ENCODE data around the gene CNTN6.

The CNTN6 gene

GRCh38 chr3:1355691-1356090 is 262.9 kb downstream of the CNTN6 start:
- no peak for DNase-seq (ENCODE audit: low spot score)
- TF ChIP-seq, protein P1, sequence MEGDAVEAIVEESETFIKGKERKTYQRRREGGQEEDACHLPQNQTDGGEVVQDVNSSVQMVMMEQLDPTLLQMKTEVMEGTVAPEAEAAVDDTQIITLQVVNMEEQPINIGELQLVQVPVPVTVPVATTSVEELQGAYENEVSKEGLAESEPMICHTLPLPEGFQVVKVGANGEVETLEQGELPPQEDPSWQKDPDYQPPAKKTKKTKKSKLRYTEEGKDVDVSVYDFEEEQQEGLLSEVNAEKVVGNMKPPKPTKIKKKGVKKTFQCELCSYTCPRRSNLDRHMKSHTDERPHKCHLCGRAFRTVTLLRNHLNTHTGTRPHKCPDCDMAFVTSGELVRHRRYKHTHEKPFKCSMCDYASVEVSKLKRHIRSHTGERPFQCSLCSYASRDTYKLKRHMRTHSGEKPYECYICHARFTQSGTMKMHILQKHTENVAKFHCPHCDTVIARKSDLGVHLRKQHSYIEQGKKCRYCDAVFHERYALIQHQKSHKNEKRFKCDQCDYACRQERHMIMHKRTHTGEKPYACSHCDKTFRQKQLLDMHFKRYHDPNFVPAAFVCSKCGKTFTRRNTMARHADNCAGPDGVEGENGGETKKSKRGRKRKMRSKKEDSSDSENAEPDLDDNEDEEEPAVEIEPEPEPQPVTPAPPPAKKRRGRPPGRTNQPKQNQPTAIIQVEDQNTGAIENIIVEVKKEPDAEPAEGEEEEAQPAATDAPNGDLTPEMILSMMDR (IDR thresholded peaks at IDR 0.05; ENCODE audit: extremely low read depth, insufficient read depth, missing control alignments): no peak
- in situ Hi-C loops (cut with MboI; ENCODE audit: low pct_unique_long_range_greater_than_20kb, low sequenced_read_pairs, unreplicated experiment): no loop called here

DNA sequence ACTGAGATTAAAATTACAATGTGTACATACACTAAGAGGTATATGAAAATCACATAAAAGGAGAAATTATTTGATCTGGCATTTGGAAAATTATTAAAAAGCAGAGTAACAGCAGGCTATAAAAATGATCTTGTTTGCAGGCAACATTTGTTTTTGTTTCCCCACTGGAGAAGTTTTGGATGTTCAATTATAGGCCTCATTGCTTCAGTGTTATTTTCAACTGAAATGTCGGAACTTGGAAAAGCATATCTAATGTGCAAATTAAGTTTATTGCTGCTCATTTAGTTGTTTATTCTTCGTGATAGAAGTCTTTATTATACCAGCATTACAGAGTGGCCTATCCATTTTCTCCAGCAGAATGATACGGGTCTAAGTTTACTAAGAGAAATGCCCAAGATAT is 263.3 kb downstream of the CNTN6 start:
- no peak for DNase-seq (ENCODE audit: low spot score)
- in situ Hi-C loops (cut with MboI; ENCODE audit: low pct_unique_long_range_greater_than_20kb, low sequenced_read_pairs, unreplicated experiment): no loop called here
- TF ChIP-seq, protein P1 (IDR thresholded peaks at IDR 0.05; ENCODE audit: extremely low read depth, insufficient read depth, missing control alignments): no peak

DNA sequence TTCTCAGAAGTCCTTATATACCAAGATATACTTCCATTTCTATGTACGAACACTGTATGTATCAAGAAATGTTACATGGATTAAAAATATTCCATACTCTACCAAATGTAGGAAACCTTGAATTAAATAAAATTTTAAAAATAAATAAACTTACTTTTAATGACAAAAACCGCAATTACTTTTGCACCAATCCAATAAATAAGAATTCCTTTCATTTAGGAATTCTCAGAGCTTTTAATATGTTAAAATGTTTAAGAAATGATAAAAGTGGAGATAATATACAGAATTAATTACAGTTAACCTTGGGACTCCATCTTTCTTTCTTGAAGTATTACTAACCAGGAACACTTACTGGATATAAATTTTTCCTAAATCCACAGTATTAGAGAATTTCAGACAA is 272.7 kb downstream of the CNTN6 start:
- TF ChIP-seq, protein P1 (IDR thresholded peaks at IDR 0.05; ENCODE audit: extremely low read depth, insufficient read depth, missing control alignments): no peak
- DNase-seq (ENCODE audit: low spot score): no peak
- in situ Hi-C loops (cut with MboI; ENCODE audit: low pct_unique_long_range_greater_than_20kb, low sequenced_read_pairs, unreplicated experiment): no loop called here

DNA sequence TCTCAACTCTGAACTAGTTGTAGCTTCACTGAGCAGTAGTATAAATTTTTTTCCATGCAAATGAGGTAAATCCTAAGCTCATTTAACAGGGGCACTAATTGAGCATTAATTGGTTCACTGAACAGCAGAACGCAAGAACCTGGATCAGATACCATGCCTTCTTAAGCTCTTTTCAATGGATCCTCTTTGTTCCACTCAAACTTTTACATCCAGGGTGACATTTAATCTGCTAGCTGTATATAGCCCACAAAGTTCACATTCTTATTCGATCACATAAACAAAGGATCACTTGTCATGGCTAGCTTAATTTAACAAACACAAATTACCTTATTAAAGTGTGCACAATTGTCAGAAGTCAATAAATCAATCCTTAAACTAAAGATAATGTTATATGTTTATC is 281.6 kb downstream of the CNTN6 start:
- TF ChIP-seq, protein P1 (IDR thresholded peaks at IDR 0.05; ENCODE audit: extremely low read depth, insufficient read depth, missing control alignments): no peak
- in situ Hi-C loops (cut with MboI; ENCODE audit: low pct_unique_long_range_greater_than_20kb, low sequenced_read_pairs, unreplicated experiment): no loop called here
- DNase-seq (ENCODE audit: low spot score): no peak

GRCh38 chr3:1375145-1375544 is 282.3 kb downstream of the CNTN6 start:
- TF ChIP-seq, protein P1 (IDR thresholded peaks at IDR 0.05; ENCODE audit: extremely low read depth, insufficient read depth, missing control alignments): no peak
- DNase-seq (ENCODE audit: low spot score): no peak
- in situ Hi-C loops (cut with MboI; ENCODE audit: low pct_unique_long_range_greater_than_20kb, low sequenced_read_pairs, unreplicated experiment): no loop called here

DNA sequence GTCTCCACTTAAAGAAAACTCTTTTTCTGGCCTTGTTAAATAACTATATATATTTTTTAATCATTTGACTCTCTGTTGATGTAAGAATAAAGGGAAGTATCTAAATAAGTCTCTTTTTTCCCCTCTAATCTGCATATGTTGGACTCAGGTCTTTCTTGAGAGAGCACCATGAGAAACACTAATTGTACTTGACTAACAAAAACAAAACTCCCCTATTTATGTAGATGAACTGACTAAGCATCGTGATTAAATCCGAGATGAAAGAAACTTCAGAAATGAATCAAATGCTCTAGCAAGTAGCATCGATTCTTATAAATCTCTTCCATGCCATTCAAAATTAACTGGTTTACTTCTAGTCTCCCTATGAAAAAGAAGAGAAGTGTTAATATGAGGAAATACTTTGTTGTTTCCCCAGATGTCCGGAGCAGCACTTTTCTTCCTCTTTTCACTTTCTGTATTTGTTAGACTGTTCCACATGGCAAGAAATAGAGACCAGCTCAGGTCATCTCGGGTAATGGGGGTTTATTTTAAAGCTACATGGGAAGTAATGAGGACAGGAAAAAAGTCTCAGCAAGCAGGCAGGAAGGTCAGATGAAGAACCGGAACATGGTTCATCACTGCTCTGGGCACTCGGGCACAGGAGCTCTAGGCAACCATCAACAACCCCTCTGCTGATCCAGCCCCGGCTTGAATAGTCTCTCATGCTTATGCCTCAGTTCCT is 288.3 kb downstream of the CNTN6 start:
- DNase-seq (ENCODE audit: low spot score): peak; percentile 35
- in situ Hi-C loops (cut with MboI; ENCODE audit: low pct_unique_long_range_greater_than_20kb, low sequenced_read_pairs, unreplicated experiment): no loop called here
- TF ChIP-seq, protein P1 (IDR thresholded peaks at IDR 0.05; ENCODE audit: extremely low read depth, insufficient read depth, missing control alignments): no peak
